Inflammatory macrophage treated with lipopolysaccharide for 4 hours (primary cell): Measurements from ENCODE around the gene VSIG10.
"Not testable (repeated sequence)": the region's sequence is repeated elsewhere in the genome, so short reads cannot be mapped to it uniquely, and the experiment has no call there.

Experiments
- DNase-seq: peaks from one replicate; pipeline ENCODE4 v3.0.0-alpha.2; 2020

Gene VSIG10, protein sequence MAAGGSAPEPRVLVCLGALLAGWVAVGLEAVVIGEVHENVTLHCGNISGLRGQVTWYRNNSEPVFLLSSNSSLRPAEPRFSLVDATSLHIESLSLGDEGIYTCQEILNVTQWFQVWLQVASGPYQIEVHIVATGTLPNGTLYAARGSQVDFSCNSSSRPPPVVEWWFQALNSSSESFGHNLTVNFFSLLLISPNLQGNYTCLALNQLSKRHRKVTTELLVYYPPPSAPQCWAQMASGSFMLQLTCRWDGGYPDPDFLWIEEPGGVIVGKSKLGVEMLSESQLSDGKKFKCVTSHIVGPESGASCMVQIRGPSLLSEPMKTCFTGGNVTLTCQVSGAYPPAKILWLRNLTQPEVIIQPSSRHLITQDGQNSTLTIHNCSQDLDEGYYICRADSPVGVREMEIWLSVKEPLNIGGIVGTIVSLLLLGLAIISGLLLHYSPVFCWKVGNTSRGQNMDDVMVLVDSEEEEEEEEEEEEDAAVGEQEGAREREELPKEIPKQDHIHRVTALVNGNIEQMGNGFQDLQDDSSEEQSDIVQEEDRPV

DNA sequence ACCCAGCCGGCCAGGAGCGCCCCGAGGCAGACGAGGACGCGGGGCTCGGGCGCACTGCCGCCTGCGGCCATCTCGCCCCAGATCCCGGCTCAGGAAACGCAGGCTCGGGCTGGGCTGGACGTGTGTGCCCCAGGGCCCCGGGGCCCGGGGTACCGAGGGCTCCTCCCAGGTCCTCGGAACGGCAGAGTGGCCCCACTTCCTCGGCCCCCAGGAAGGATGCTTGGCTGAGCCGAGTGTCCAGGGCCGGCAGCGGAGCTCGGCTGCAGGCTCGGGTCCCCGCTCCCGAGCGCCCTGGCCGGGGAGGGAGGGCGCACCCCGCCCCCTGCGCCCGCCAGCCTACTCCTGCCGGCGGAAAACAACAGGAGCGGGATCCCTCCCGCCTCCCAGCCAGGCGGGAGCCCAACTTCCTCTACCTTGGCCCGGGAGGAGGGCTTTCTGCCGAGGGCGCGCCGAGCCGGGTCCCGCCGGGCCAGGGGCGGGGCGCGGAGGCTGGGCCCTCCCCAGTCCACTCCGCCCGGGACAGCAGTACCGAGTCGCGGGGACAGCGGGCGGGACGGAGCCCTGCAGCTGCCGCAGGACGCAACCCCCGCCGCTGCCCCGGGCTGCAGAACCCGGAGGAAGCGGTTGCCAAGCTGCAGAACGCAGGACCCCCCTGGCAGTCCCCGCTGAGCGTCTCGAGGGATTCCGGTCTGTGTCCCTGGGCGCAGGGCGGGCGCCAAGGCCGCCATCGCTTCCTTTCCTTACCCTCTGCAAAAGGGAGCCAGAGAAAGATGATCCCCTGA, at the start of gene VSIG10:
Gene VSIG10 (minus strand): TSS at position 411 of the 782 bp plus-strand sequence. CDS start 340 bp downstream, at position 71.
- peak; percentile 43 for DNase-seq

DNA sequence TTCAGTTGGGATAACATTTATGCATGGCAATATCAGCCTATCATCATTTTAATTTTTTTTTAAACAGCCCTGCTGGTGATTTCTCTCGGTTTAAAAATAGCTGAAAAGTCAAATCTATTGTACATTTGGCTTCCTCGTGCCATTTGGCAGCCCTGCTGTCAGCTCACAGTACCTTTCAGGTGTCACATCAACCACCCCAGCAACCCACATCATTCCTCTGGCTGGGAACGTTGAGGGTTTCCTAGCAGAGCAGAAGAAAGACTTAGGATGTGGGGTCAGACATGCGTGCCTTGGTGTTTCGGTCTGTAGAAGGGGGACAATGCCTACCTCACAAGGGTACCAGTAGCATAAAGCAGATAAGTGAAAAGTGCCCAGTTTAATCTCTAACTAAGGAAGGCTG, 47.9 kb upstream of the VSIG10 start:
- DNase-seq: no peak

GRCh38 chr12:118150625-118151024, 46.8 kb upstream of the VSIG10 start:
- DNase-seq: no peak

- DNase-seq: no peak
Observed at GRCh38 chr12:118148287-118148686, 44.5 kb upstream of the VSIG10 start.

- no peak for DNase-seq
Observed at GRCh38 chr12:118145798-118146156, 42.0 kb upstream of the VSIG10 start.

DNA sequence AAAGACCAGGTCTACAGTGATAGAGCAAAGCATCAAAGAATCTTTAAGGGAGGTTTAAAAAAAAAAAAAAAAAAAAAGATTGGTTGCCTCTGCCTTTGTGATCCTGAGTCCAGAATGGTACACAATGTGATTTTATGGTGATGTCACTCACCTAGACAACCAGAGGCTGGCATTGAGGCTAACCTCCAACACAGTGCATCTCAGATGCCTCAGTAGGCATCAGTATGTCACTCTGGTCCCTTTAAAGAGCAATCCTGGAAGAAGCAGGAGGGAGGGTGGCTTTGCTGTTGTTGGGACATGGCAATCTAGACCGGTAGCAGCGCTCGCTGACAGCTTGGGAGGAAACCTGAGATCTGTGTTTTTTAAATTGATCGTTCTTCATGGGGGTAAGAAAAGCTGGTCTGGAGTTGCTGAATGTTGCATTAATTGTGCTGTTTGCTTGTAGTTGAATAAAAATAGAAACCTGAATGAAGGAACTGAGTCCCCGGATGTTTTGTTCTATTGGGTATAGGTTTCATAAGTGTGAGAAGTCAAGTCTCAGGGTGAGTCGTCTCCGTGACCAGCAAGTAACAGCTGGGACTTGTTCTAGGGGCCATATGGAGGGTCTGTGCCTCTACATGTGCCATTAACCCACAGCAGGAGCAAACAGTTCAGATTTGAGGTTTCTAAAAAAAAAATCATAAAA, 41.4 kb upstream of the VSIG10 start:
- DNase-seq: no peak

DNA sequence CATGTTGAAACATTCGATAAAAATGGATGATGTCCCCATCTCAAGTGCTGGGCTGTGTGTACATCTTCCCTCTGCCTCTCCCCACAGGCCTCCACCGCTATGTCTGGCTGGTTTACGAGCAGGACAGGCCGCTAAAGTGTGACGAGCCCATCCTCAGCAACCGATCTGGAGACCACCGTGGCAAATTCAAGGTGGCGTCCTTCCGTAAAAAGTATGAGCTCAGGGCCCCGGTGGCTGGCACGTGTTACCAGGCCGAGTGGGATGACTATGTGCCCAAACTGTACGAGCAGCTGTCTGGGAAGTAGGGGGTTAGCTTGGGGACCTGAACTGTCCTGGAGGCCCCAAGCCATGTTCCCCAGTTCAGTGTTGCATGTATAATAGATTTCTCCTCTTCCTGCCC, 40.7 kb upstream of the VSIG10 start:
- DNase-seq: no peak

GRCh38 chr12:118140825-118141224, 37.0 kb upstream of the VSIG10 start:
- no peak for DNase-seq

GRCh38 chr12:118137148-118137678, 33.4 kb upstream of the VSIG10 start:
- DNase-seq: no peak

GRCh38 chr12:118136559-118137003, 32.8 kb upstream of the VSIG10 start:
- peak; percentile 79 for DNase-seq

- DNase-seq: peak; percentile 87
Observed at GRCh38 chr12:118135788-118136558, 32.2 kb upstream of the VSIG10 start, which contains the start of gene PEBP1. Gene PEBP1 (plus strand): TSS chr12:118136124. CDS start chr12:118136210, 86 bp downstream.

GRCh38 chr12:118129436-118129835, 25.6 kb upstream of the VSIG10 start:
- not testable (repeated sequence) for DNase-seq

DNA sequence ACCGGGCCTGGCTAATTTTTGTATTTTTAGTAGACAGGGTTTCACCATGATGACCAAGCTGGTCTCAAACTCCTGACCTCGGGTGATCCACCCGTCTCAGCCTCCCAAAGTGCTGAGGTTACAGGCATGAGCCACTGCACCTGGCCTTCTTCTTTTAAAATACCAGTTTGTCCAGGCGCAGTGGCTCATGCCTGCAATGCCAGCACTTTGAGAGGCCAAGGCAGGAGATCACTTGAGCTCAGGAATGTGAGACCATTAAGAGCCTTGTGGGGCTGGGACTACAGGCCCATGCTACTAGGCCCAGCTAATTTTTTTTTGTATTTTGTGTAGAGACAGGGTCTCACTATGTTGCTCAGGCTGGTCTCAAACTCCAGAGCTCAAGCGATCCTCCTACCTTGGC, 24.1 kb upstream of the VSIG10 start:
- DNase-seq: no peak

DNA sequence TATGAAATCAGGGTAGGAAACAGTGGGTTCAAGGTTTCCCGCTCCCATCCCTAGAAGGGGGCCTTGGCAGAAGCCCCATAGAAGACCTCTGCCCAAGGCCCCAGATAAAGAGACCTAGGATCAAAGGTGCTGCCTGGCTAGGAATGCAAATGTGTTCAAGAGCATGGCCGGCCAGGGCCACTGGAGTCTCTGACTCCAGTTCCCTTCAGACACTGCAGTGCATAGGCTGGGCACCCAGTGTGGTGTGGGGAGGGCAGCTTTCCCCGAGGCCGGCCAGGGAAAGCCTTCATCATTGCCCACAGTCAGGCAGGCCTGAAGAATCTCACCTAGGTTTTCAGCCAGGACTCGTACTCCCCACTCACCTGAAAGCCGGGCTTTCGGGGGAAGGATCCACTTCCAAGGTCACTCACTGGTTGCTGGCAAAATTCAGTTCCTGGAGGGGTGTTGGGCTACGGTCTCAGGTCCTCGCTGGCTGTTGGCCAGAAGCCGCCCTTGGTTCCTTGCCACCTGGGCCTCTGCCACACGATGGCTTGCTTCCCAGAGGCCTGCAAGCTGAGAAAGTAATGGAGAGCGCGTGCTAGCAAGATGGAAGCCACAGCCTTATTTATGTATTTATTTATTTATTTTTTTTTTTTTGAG, 22.4 kb upstream of the VSIG10 start:
- no peak for DNase-seq

GRCh38 chr12:118125743-118126118, 21.9 kb upstream of the VSIG10 start:
- no peak for DNase-seq

DNA sequence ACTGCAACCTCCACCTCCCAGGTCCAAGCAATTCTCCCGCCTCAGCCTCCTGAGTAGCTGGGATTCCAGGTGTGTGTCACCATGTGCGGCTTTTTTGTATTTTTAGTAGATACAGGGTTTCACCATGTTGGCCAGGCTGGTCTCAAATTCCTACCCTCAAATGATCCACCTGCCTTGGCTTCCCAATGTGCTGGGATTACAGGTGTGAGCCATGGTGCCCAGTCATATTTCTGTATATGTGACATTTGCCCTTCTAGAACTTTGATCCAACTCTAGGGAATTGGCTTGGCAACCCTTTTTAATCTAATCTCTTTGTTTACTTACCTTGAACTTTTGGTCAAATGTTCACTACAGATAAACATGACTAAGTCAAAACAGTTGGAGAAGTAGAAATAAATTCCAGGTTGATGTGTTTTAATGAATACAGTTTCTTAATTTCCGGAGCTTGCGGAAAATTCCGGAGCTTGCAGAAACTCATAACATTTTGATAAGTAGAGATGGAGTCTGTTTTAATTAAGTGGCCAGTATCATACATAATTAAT, 20.6 kb upstream of the VSIG10 start:
- DNase-seq: no peak

DNA sequence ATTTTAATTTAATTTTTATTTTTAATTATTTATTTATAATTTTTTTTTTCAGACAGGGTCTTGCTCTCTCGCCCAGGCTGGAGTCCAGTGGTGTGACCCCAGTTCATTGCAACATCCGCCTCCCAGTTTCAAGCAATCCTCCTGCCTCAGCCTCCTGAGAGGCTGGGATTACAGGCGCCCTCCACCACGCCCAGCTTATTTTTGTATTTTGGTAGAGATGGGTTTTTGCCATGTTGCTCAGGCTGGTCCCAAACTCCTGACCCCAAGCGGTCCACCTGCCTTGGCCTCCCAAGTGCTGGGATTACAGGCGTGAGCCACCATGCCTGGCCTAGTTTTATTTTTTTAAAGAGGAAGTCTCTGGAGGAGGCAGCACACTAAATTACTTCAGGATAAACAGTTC, 18.5 kb upstream of the VSIG10 start:
- DNase-seq: no peak

GRCh38 chr12:118120579-118121363, 17.0 kb upstream of the VSIG10 start:
- DNase-seq: peak; percentile 47

DNA sequence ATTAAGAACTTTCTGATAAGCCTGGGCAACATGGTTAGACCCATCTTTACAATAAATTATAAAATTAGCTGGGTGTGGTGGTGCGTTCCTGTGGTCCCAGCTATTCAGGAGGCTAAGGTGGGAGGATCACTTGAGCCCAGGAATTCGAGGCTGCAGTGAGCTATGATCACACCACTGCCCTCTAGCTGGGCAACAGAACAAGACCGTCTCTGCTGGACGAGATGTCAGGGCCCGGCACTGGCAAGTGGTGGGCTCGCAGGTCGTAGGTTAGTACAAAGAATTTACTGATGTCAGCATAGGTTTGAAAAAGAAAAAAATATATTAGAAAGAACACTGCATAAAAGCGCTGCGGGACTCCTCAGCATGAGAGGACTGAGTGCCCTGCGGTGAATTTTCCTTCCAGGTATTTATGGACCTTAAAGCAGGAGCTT, 15.7 kb upstream of the VSIG10 start:
- DNase-seq: no peak

- no peak for DNase-seq
Observed at GRCh38 chr12:118109088-118109487, 5.3 kb upstream of the VSIG10 start.
